Measurements from ENCODE around the gene ZDHHC8. TPM values are rescaled to one million over a fixed set of nuclear protein-coding genes. Genes with fewer than 3 reads are reported as not detected.

The ZDHHC8 gene
- total RNA-seq, 3 donors from 2014 or later = 10.2 to 14.1 (median 11.2) TPM

GRCh38 chr22:20089226-20089976 is 42.2 kb upstream of the ZDHHC8 start:
- intact Hi-C loops (cut with DNase I; ENCODE audit: low total_unique reads) = no loop called here
- no peaks in the 10 kb centered on the region for H3K4me1 ChIP-seq
- TF ChIP-seq POLR2A (IDR thresholded peaks at IDR 0.05) (no peak), CTCF (IDR thresholded peaks at IDR 0.05) (no peak), POLR2AphosphoS5 (IDR thresholded peaks at IDR 0.05) (no peak)
- no peaks in the 10 kb centered on the region for H3K9me3 ChIP-seq
- H3K27ac ChIP-seq = no peak overlapping the region
- H3K36me3 ChIP-seq = peaks cover 25% of the 10 kb centered on the region
- H3K4me3 ChIP-seq = no peak overlapping the region
- no peaks in the 10 kb centered on the region for H3K27me3 ChIP-seq
- no peak for DNase-seq (ENCODE audit: low spot score in 2 of 2)

GRCh38 chr22:20089977-20090729 is 41.5 kb upstream of the ZDHHC8 start:
- no peak for DNase-seq (ENCODE audit: low spot score in 2 of 2)
- TF ChIP-seq POLR2AphosphoS5 (IDR thresholded peaks at IDR 0.05) = no peak
- TF ChIP-seq CTCF (IDR thresholded peaks at IDR 0.05) = no peak
- no peak for TF ChIP-seq POLR2A (IDR thresholded peaks at IDR 0.05)
- Histone ChIP-seq H3K27ac (no peak overlapping the region), H3K36me3 (peaks cover 30% of the 10 kb centered on the region), H3K4me3 (no peak overlapping the region), H3K27me3 (no peaks in the 10 kb centered on the region), H3K4me1 (no peaks in the 10 kb centered on the region), H3K9me3 (no peaks in the 10 kb centered on the region)
- intact Hi-C loops (cut with DNase I; ENCODE audit: low total_unique reads) = no loop called here

- H3K4me1 ChIP-seq = no peaks in the 10 kb centered on the region
- no peak overlapping the region for H3K27ac ChIP-seq
- no peak for DNase-seq (ENCODE audit: low spot score in 2 of 2)
- no peak for TF ChIP-seq CTCF (IDR thresholded peaks at IDR 0.05)
- no peak for TF ChIP-seq POLR2A (IDR thresholded peaks at IDR 0.05)
- TF ChIP-seq POLR2AphosphoS5 (IDR thresholded peaks at IDR 0.05) = no peak
- intact Hi-C loops (cut with DNase I; ENCODE audit: low total_unique reads) = no loop called here
- H3K4me3 ChIP-seq = no peak overlapping the region
- no peaks in the 10 kb centered on the region for H3K27me3 ChIP-seq
- peaks cover 30% of the 10 kb centered on the region for H3K36me3 ChIP-seq
- no peaks in the 10 kb centered on the region for H3K9me3 ChIP-seq
Measured at GRCh38 chr22:20090730-20091240, 40.8 kb upstream of the ZDHHC8 start.

- no peak for TF ChIP-seq CTCF (IDR thresholded peaks at IDR 0.05)
- no peak for TF ChIP-seq POLR2AphosphoS5 (IDR thresholded peaks at IDR 0.05)
- TF ChIP-seq POLR2A (IDR thresholded peaks at IDR 0.05) = no peak
- Histone ChIP-seq H3K4me3 (no peak overlapping the region), H3K36me3 (peaks cover 23% of the 10 kb centered on the region), H3K4me1 (no peaks in the 10 kb centered on the region), H3K9me3 (no peaks in the 10 kb centered on the region), H3K27ac (no peak overlapping the region), H3K27me3 (no peaks in the 10 kb centered on the region)
- DNase-seq (ENCODE audit: low spot score in 2 of 2) = no peak
- intact Hi-C loops (cut with DNase I; ENCODE audit: low total_unique reads) = no loop called here
Measured at GRCh38 chr22:20091690-20092476, 39.7 kb upstream of the ZDHHC8 start.

All from breast epithelium (tissue), 4 donors.